ENCODE data around the gene HTT-AS. TPM values are rescaled to one million over a fixed set of nuclear protein-coding genes. Genes with fewer than 3 reads are reported as not detected.

The HTT-AS gene
- total RNA-seq, 1 donor from 2014 or later, result not detected

DNA sequence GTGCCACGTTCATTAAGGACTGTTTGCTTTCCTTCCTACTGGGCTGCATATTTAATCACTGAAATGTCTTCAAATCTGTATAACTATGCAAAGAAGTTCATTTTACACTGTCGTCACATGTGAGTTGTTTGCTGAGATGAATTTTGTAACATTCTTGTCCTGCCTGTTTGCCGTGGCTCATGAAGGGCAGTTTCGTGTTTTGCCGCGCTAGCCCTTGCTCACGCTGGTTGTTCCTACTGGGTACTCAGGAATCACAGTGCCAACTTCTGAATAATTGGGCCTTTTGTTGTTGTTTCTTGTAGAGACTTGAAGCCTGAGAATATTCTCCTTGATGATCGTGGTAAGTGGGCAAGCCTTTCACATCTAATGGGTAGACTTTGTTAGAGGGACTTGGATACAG lies 52.2 kb downstream of the HTT-AS start:
- TF ChIP-seq, protein P1, sequence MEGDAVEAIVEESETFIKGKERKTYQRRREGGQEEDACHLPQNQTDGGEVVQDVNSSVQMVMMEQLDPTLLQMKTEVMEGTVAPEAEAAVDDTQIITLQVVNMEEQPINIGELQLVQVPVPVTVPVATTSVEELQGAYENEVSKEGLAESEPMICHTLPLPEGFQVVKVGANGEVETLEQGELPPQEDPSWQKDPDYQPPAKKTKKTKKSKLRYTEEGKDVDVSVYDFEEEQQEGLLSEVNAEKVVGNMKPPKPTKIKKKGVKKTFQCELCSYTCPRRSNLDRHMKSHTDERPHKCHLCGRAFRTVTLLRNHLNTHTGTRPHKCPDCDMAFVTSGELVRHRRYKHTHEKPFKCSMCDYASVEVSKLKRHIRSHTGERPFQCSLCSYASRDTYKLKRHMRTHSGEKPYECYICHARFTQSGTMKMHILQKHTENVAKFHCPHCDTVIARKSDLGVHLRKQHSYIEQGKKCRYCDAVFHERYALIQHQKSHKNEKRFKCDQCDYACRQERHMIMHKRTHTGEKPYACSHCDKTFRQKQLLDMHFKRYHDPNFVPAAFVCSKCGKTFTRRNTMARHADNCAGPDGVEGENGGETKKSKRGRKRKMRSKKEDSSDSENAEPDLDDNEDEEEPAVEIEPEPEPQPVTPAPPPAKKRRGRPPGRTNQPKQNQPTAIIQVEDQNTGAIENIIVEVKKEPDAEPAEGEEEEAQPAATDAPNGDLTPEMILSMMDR (IDR thresholded peaks at IDR 0.05), result no peak
- ATAC-seq, result no peak
- intact Hi-C loops (cut with DNase I), result no loop called here

DNA sequence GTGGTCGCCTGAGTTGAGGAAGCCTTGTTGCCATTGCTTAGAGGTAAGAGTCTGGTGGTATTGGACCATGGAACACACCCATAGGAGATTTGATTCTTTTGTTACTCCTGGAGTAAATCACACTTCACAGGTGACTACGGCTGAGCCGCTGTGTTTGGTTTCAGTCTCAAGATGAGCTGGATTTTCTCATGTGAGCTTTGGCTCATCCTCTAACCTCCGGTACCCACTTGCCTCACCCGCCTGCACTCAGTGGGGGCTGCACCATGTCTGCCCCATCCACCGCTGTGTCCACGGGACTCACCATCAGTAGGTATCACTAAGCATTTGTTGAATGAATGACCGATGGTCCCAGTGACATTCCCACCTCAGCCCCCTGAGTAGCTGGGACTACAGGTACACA lies 52.7 kb downstream of the HTT-AS start:
- intact Hi-C loops (cut with DNase I), result no loop called here
- Histone ChIP-seq H3K4me1 (no peaks in the 10 kb centered on the region), H3K27me3 (ENCODE audit: low read depth) (no peaks in the 10 kb centered on the region), H3K27ac (no peak overlapping the region), H3K36me3 (no peaks in the 10 kb centered on the region), H3K4me3 (no peak overlapping the region), H3K9me3 (no peaks in the 10 kb centered on the region)
- DNase-seq, result no peak
- no peak for ATAC-seq
- TF ChIP-seq, protein P1 (IDR thresholded peaks at IDR 0.05), result no peak

More for the DNA sequence above, 52.2 kb downstream of the HTT-AS start:
- no peak for DNase-seq
- no peaks in the 10 kb centered on the region for H3K36me3 ChIP-seq
- no peak overlapping the region for H3K27ac ChIP-seq
- H3K27me3 ChIP-seq (ENCODE audit: low read depth), result no peaks in the 10 kb centered on the region
- H3K4me1 ChIP-seq, result no peaks in the 10 kb centered on the region
- no peak overlapping the region for H3K4me3 ChIP-seq
- no peaks in the 10 kb centered on the region for H3K9me3 ChIP-seq

DNA sequence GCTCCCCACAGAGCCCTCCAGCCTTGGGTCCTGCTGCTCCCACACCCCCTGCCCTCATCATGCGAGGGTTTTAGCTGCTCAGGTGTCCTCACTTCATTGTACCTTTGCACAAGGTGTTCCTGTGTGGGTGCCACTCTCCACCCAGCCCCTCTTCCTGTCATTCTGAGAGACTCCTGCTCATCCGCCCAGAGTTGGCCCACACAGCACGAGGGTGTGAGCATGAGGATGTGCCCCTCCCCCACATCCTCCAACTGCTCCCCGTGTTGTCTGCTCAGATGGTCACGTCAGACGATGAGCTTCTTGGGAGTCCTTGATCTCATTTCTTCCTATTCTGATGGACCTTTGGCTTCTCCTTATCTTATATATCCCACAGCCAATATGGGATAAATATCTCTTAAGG lies 53.2 kb downstream of the HTT-AS start:
- DNase-seq (no peak), ATAC-seq (no peak)
- H3K4me3 ChIP-seq, result no peak overlapping the region
- H3K36me3 ChIP-seq, result no peaks in the 10 kb centered on the region
- TF ChIP-seq, protein P1 (IDR thresholded peaks at IDR 0.05), result no peak
- intact Hi-C loops (cut with DNase I), result no loop called here
- H3K4me1 ChIP-seq, result no peaks in the 10 kb centered on the region
- H3K9me3 ChIP-seq, result no peaks in the 10 kb centered on the region
- no peaks in the 10 kb centered on the region for H3K27me3 ChIP-seq (ENCODE audit: low read depth)
- no peak overlapping the region for H3K27ac ChIP-seq

DNA sequence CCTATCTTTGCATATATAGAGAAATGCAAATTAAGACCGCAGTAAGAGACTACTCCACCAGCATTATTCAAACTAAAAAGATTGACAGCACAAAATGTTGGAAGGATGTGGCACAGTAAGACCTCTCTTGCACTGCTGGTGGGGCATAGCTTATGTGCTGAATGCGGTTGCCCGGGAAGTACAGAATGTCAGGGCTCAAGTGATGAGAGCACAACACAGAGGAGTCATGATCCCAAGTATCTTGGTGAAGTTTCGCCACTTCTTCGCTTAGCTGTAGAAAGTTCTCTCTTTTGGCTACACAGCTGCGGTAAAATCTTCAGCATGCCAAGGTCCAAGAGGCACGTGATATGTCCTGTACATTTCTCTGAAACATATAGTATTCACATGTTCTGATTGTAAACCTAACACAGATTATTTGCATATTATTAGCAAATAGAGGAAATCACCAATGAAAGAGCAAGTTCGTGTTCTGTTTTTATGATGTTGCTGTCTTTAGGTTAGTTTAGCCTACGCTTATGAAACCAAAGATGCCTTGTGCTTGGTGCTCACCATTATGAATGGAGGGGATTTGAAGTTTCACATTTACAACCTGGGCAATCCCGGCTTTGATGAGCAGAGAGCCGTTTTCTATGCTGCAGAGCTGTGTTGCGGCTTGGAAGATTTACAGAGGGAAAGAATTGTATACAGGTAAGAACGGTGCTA lies 55.0 kb downstream of the HTT-AS start:
- ATAC-seq, result no peak
- intact Hi-C loops (cut with DNase I), result no loop called here

DNA sequence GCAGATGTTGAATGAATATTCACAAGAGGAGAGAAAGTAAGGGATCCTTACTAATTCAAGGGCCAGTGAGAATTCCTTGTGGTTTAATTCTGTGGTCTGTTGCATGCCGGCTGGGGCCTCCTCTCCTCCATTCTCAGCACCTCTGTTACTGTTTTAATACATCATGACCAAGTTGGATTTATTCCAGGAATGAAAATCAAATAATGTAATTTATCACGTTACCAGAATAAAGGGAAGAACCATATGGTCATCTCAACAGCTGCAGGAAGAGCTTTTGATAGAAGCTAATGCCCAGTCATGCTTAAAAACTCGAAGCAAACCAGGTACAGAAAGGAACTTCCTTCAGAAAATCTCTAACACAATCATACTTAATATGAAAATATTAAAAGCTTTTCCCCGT lies 56.8 kb downstream of the HTT-AS start:
- no peak for ATAC-seq
- intact Hi-C loops (cut with DNase I), result no loop called here

More for the DNA sequence above, 55.0 kb downstream of the HTT-AS start:
- no peak for DNase-seq
- TF ChIP-seq, protein P1 (IDR thresholded peaks at IDR 0.05), result no peak
- Histone ChIP-seq H3K4me3 (no peak overlapping the region), H3K9me3 (no peaks in the 10 kb centered on the region), H3K27ac (no peak overlapping the region), H3K36me3 (no peaks in the 10 kb centered on the region), H3K27me3 (ENCODE audit: low read depth) (no peaks in the 10 kb centered on the region), H3K4me1 (no peaks in the 10 kb centered on the region)

More for the DNA sequence above, 56.8 kb downstream of the HTT-AS start:
- Histone ChIP-seq H3K36me3 (no peaks in the 10 kb centered on the region), H3K27me3 (ENCODE audit: low read depth) (no peaks in the 10 kb centered on the region), H3K9me3 (no peaks in the 10 kb centered on the region), H3K4me1 (no peaks in the 10 kb centered on the region), H3K4me3 (no peak overlapping the region), H3K27ac (no peak overlapping the region)
- DNase-seq, result no peak
- TF ChIP-seq, protein P1 (IDR thresholded peaks at IDR 0.05), result no peak

Data from lower lobe of right lung (tissue), 2 donors.